GM12872 (cell line): Measurements from ENCODE around the gene CLIC6.

Experiments
- CTCF ChIP-seq: IDR thresholded peaks from 3 replicates; pipeline ENCODE4 v1.5.1; 2011; ENCODE audit warnings: low read depth, mild to moderate bottlenecking, low read length, moderate library complexity; ENCODE audit not compliant: insufficient read depth

Gene CLIC6

GRCh38 chr21:34730756-34731445 lies 62.1 kb downstream of the CLIC6 start:
- TF ChIP-seq CTCF = no peak

GRCh38 chr21:34732388-34732821 lies 63.6 kb downstream of the CLIC6 start:
- no peak for TF ChIP-seq CTCF

- no peak for TF ChIP-seq CTCF
Measured at GRCh38 chr21:34733852-34734251, 65.1 kb downstream of the CLIC6 start.

- TF ChIP-seq CTCF = no peak
Measured at GRCh38 chr21:34734696-34735095, 65.9 kb downstream of the CLIC6 start.

DNA sequence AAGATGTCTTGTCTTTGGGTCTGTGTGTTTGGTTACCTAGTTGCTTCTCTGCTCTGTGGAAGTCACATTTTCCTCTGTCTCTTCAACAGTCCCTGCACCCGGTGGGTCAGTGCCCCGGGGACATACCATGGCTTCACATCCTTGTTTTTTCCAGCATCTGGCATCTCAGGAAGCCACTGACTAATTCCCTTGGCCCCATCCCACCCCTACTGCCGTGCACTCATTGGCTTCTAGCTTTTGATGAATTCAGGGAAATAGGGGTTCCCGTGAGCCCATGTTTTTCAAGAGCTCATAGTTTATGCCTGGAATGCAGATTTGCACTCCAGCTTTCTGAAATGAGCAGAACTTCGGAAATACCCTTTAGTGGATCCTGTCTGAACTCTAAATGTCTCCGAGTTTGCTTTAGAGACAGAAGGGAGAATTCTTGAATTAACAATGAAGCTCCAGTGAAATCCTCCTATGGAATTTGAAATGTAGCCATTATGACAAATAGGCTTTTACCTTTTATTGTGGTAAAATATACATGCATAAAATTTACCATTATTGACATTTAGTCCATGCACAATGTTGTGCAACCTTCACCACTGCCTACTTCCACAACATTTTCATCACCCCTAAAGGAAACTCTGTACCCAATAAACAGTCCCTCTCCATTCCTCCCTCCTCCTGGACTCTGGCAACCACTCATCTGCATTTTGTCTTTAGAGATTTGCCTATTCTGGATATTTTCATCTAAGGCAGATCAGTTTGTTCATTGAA lies 67.5 kb downstream of the CLIC6 start:
- TF ChIP-seq CTCF = no peak

DNA sequence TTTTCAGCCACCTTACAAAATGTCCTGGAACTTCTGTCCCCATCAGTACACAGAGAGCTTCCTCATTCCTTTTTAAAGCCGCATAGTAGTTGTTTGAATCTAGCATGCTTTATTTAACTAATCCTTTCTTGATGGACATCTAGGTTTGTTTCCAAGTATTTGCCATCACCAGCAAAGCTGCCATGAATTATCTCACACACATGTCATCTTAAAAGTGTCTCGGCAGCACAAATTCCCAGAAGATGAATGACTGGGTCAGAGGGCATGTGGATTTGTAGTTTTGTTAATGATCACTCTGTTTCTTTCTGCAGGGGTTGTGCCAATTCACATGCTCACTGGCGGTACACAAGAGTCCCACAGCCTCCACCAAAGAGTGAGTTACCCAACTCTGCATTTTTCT lies 68.3 kb downstream of the CLIC6 start:
- no peak for TF ChIP-seq CTCF

GRCh38 chr21:34740198-34740597 lies 71.4 kb downstream of the CLIC6 start:
- no peak for TF ChIP-seq CTCF
